Adrenal gland (tissue), 12 donors: Measurements from ENCODE around the gene KRT5. TPM values are rescaled to one million over a fixed set of nuclear protein-coding genes. Genes with fewer than 3 reads are reported as not detected.

Experiments
- DNase-seq, 7 donors: peaks; one replicate each; pipeline ENCODE4 v3.0.0-alpha.2; 2019 to 2020
- H3K27ac ChIP-seq, 5 donors: fragments of 200-600 bp; sonication (generic) in 4 of 5; 1 replicate in 3 of 5; 2 replicates in 2 of 5; pipeline versions ENCODE4 v1.5.1 to v1.8.0; 2016 to 2020; ENCODE audit warnings: mild to moderate bottlenecking in 1 of 5
- H3K27me3 ChIP-seq: fragments of 200-600 bp; 2 replicates; pipeline ENCODE4 v1.8.0; 2021
- H3K36me3 ChIP-seq, 2 donors: fragments of 200-600 bp; replicated peaks in 1 of 2; 1 replicate in 1 of 2; 2 replicates in 1 of 2; pipeline versions ENCODE4 v1.5.1 to v1.8.0; 2018 to 2022
- H3K4me1 ChIP-seq, 2 donors: fragments of 200-600 bp; replicated peaks in 1 of 2; 1 replicate in 1 of 2; 2 replicates in 1 of 2; pipeline versions ENCODE4 v1.5.1 to v1.8.0; 2018 to 2021
- H3K4me3 ChIP-seq, 4 donors: fragments of 200-600 bp; sonication (generic) in 3 of 4; one replicate each; pipeline ENCODE4 v1.5.1; 2016 to 2018
- H3K9me3 ChIP-seq, 3 donors: fragments of 200-600 bp; sonication (generic) in 1 of 3; replicated peaks in 1 of 3; 1 replicate in 2 of 3; 2 replicates in 1 of 3; pipeline versions ENCODE4 v1.5.1 to v1.8.0; 2016 to 2021
- POLR2A ChIP-seq, 2 donors: fragments of 450-650 bp; IDR thresholded peaks; one replicate each; pipeline ENCODE4 v1.6.1; 2017; ENCODE audit warnings: antibody characterized with exemption in 2 of 2, mild to moderate bottlenecking in 2 of 2, moderate library complexity in 1 of 2
- WGBS, 4 donors: extraction: QIAGEN DNeasy Blood & Tissue Kit in 2 of 4; methylation state at CpG; one replicate each; pipeline versions ENCODE4 v1.1.5 to v1.1.7; 2013 to 2017; 5-methylcytosine and 5-hydroxymethylcytosine counted together
- intact Hi-C, 2 donors: fragments of 100-400 bp; cut with DNase I; formaldehyde crosslinking; loops; one replicate each; pipeline versions ENCODE4 v1.14.1 to v1.15.0; 2022 to 2023
- polyA plus RNA-seq, 3 donors: library from polyadenylated mRNA; stranded (reverse); fragments of 200-250 nt in 2 of 3; fragments of 350-450 nt in 1 of 3; fragmentation: Illumina TruSeq in 1 of 3; extraction: RNeasy Lipid Tissue Mini Kit (QIAGEN cat#74804) in 1 of 3; gene quantifications; one replicate each; pipeline ENCODE4 v1.2.3, GENCODE V29; 2013 to 2014
- total RNA-seq, 9 donors: library from RNA; depleted of rRNA in 4 of 9; stranded (reverse); fragments of >200 nt in 4 of 9; fragments of 120-200 nt in 1 of 9; fragmentation: NEBNext Ultra II Directional in 1 of 9; extraction: Animal tissue kit (Norgen Biotek cat#: 25700) in 1 of 9; gene quantifications; one replicate each; pipeline versions ENCODE4 v1.1.0 to v1.2.4, GENCODE V29; 2013 to 2023
- TF ChIP-seq, protein P1 (sequence below), 6 experiments: fragments of 450-650 bp in 4 of 6; fragments of 200-600 bp in 2 of 6; sonication (generic) in 1 of 6; IDR thresholded peaks; 1 replicate in 5 of 6; 2 replicates in 1 of 6; pipeline versions ENCODE4 v1.5.1 to v1.8.0; 2016 to 2021; ENCODE audit warnings: antibody characterized with exemption in 6 of 6, mild to moderate bottlenecking in 2 of 6, moderate library complexity in 1 of 6
- donor health status: healthy with polysubstance abuse.
- donor health status: Bipolar disorder and iron deficiency.
- donor health status: DM: yes; HTN: yes; CAD: no.
- donor health status: DM: no; HTN: no; CAD: no.
- donor health status: DM: no; HTN: no; CAD: no.
- donor health status: DM: yes; HTN: yes; CAD: no.

Gene KRT5
- total and polyA plus RNA-seq, 12 donors: 0.11 to 4.2 (median 0.58) TPM; not detected in 6

DNA sequence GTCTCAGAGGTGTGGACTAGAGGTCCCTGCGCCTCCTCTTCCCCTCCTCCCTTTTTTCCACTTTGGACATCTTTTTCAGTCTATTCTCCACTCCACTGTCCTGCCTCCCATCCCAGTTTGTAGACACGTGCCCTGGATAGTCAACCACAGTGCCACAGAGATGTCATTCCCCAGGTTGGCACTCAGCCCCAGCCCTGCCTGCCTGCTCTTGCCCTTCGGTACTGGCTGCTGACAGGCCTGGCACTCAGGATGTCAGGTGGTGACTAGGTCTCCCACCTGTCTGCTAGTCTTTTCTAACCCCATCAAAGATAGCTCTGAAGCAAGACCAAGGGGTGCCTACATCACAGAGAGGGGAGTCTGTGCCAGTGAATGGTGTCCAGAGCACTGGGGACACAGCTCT lies 16.9 kb upstream of the KRT5 start:
- H3K27ac ChIP-seq: no peak overlapping the region
- WGBS, 4 donors: 72 to 81% (median 76%) methylated on average over 3 of the region's 3 CpGs
- H3K9me3 ChIP-seq: no peaks in the 10 kb centered on the region
- no peaks in the 10 kb centered on the region for H3K36me3 ChIP-seq
- H3K4me1 ChIP-seq: no peaks in the 10 kb centered on the region
- H3K4me3 ChIP-seq: no peak overlapping the region
- no peak for TF ChIP-seq POLR2A (IDR thresholded peaks at IDR 0.05)
- TF ChIP-seq, protein P1, sequence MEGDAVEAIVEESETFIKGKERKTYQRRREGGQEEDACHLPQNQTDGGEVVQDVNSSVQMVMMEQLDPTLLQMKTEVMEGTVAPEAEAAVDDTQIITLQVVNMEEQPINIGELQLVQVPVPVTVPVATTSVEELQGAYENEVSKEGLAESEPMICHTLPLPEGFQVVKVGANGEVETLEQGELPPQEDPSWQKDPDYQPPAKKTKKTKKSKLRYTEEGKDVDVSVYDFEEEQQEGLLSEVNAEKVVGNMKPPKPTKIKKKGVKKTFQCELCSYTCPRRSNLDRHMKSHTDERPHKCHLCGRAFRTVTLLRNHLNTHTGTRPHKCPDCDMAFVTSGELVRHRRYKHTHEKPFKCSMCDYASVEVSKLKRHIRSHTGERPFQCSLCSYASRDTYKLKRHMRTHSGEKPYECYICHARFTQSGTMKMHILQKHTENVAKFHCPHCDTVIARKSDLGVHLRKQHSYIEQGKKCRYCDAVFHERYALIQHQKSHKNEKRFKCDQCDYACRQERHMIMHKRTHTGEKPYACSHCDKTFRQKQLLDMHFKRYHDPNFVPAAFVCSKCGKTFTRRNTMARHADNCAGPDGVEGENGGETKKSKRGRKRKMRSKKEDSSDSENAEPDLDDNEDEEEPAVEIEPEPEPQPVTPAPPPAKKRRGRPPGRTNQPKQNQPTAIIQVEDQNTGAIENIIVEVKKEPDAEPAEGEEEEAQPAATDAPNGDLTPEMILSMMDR (IDR thresholded peaks at IDR 0.05): no peak
- intact Hi-C loops: no loop called here
- no peak for DNase-seq
- H3K27me3 ChIP-seq: no peaks in the 10 kb centered on the region

DNA sequence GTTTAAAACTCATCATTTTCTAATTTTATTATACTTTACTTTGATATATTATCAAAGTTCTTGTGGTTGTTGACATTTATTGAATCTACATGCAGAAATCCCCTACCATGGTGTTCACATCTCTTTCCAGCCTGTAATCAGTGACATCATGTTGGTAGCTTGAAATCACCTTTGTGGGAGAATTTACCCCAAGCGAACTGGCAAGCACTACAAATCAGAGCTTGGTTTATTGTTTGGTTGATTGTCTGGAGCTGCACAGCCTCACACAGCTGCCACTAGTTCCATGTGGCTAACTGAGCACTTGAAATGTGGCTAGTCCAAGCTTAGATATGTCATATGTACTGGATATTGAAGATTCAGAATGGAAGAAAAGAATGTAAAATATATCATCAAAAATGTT lies 15.4 kb upstream of the KRT5 start:
- Histone ChIP-seq H3K4me1 (no peaks in the 10 kb centered on the region), H3K9me3 (no peaks in the 10 kb centered on the region), H3K27me3 (no peaks in the 10 kb centered on the region), H3K36me3 (no peaks in the 10 kb centered on the region), H3K4me3 (no peak overlapping the region), H3K27ac (no peak overlapping the region)
- TF ChIP-seq, protein P1 (IDR thresholded peaks at IDR 0.05): no peak
- no peak for TF ChIP-seq POLR2A (IDR thresholded peaks at IDR 0.05)
- 0 to 54% (median 37%) methylated on average over 1 of the region's 1 CpG for WGBS, 4 donors
- DNase-seq: no peak
- intact Hi-C loops: no loop called here

DNA sequence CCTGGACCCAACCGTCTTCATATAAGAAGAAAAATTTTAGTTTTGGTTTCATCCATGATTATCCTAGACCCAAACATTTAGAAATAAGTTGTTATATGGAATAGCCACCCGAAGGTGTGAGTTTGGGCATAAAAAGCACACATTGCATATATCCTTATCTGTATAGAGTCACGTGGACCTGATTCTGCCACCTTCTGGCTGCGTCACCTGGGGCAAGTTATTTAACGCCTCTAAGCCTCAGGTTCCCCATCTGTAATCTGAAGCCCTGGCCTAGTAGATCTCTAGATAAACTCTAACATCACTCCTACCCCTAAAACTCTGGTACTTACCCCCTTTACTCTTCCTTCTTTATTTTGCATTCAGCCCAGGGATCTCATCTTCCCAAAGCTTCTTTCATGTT lies 14.3 kb upstream of the KRT5 start:
- no peaks in the 10 kb centered on the region for H3K27me3 ChIP-seq
- H3K36me3 ChIP-seq: no peaks in the 10 kb centered on the region
- no peak overlapping the region for H3K27ac ChIP-seq
- no peak for DNase-seq
- TF ChIP-seq, protein P1 (IDR thresholded peaks at IDR 0.05): no peak
- no peak for TF ChIP-seq POLR2A (IDR thresholded peaks at IDR 0.05)
- intact Hi-C loops: no loop called here
- 83 to 90% (median 87%) methylated on average over 5 of the region's 5 CpGs for WGBS, 4 donors
- no peaks in the 10 kb centered on the region for H3K4me1 ChIP-seq
- H3K4me3 ChIP-seq: no peak overlapping the region
- H3K9me3 ChIP-seq: no peaks in the 10 kb centered on the region

DNA sequence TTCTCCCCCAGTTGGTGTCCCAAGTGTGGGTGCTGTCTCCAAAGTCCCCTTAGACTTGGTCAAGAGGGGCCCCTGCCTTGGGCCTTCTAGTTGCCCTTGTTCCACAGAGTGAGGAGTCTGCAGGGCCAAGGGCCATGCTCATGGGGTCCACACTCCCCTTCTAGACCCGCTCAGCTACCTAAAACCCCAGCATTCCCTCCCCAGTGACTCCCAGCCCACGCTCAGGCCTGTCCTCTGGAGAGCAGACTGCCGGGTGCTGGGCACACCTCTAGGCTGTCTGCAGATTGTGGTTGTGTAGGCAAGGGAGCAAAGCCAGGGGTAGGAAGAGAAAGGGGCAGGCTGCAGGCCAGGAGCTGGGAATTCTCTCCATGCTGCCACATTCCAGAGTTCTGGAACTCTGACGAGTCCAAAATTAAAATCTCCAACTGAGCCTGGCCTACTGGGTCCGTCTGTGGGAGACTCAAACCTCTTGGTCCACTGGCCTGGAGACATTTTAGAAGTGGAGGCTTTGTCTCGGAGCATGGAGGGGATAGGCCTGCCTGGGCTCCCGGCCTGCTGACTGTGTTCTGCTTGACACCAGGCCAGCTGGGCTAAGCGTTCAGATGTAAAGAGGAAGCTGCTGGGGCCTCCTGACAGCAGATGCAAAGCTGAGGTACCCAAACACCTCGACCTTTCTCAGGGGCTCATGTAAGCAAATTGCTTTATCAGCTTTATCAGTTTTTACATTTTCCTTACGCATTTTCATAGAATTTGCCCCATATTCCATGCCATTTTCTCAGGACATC lies 13.7 kb upstream of the KRT5 start:
- H3K27ac ChIP-seq: no peak overlapping the region
- no peaks in the 10 kb centered on the region for H3K36me3 ChIP-seq
- DNase-seq: peak in 1 of 7 donors; percentile 13
- 81 to 89% (median 85%) methylated on average over 5 to 10 of the region's 10 CpGs for WGBS, 4 donors
- H3K4me1 ChIP-seq: no peaks in the 10 kb centered on the region
- no peak overlapping the region for H3K4me3 ChIP-seq
- H3K27me3 ChIP-seq: no peaks in the 10 kb centered on the region
- TF ChIP-seq POLR2A (IDR thresholded peaks at IDR 0.05): no peak
- no peaks in the 10 kb centered on the region for H3K9me3 ChIP-seq
- intact Hi-C loops: no loop called here

DNA sequence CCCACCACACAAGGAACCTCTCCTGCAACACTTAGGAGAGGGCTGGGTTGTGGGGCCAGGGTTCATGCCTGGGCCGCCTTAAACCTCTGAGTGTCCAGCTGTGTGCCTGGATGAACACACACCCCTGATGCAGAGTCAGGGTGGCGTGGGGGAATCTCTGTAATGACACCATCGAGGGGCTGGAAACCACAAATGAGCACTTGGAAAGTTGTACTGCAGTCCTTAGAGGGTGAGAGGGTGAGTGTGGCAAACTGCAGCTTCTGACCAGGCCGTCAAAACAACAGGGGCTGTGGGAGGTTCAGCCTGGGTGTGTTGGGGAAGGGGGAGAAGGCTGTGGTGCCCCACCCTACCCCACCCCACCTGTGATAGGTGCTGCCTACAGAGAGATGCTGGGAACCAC lies 12.4 kb upstream of the KRT5 start:
- DNase-seq: no peak
- no peaks in the 10 kb centered on the region for H3K36me3 ChIP-seq
- H3K9me3 ChIP-seq: no peaks in the 10 kb centered on the region
- no peaks in the 10 kb centered on the region for H3K27me3 ChIP-seq
- H3K4me3 ChIP-seq: no peak overlapping the region
- no peak overlapping the region for H3K27ac ChIP-seq
- TF ChIP-seq, protein P1 (IDR thresholded peaks at IDR 0.05): no peak
- no peak for TF ChIP-seq POLR2A (IDR thresholded peaks at IDR 0.05)
- WGBS, 4 donors: 58 to 75% (median 64%) methylated on average over 3 to 4 of the region's 4 CpGs
- H3K4me1 ChIP-seq: no peaks in the 10 kb centered on the region
- intact Hi-C loops: no loop called here
